K562 (cell line): ENCODE measurements around the gene DNMT3L. TPM values are rescaled to one million over a fixed set of nuclear protein-coding genes. Genes with fewer than 3 reads are reported as not detected.

Source experiments
- ATAC-seq: fragments of 200-7000 bp; cut with Tn5 transposase; 3 replicates; pipeline ENCODE4 v1.9.1; 2020; ENCODE audit warnings: moderate library complexity
- BruUV-seq: library from RNA; stranded (reverse); fragments of 400-500 nt; replicated peaks from 2 replicates; lab custom pipeline; 2021; lab: Mats Ljungman, UMichigan
- CTCF ChIA-PET: fragments of 300-600 bp; formaldehyde crosslinking; extraction: SDS; loops from one replicate; lab custom pipeline; 2021; ENCODE audit warnings: low intra/inter-chr PET ratio; lab: Yijun Ruan, JAX
- POLR2A ChIA-PET: fragments of 300-600, 350-650 bp; sonication (Branson Sonifier 250); formaldehyde crosslinking; extraction: SDS; loops from one replicate; lab custom pipeline; 2021; ENCODE audit warnings: antibody characterized with exemption, inconsistent platforms; lab: Yijun Ruan, JAX
- DNase-seq, 4 experiments: peaks; one replicate each; pipeline versions ENCODE4 v3.0.0 to v3.0.0-alpha.2; 2011 to 2018; ENCODE audit warnings: low spot score in 3 of 4, mixed read lengths in 3 of 4; ENCODE audit errors: extremely low read depth in 1 of 4
- FAIRE-seq: peaks from 2 replicates; lab custom pipeline; 2011; peaks lifted over from hg19 to GRCh38; lab: Jason Lieb, UNC
- H2AFZ ChIP-seq: 2 replicates; pipeline ENCODE4 v1.6.0; 2011; ENCODE audit warnings: low read depth, low read length, control low read depth, inconsistent platforms
- H3K27ac ChIP-seq: fragments of 200-600 bp; 3 replicates; pipeline ENCODE4 v1.8.0; 2011; ENCODE audit warnings: low read depth, mild to moderate bottlenecking, control low read depth, inconsistent platforms, low read length, moderate library complexity, mixed read lengths; ENCODE audit errors: extremely low read depth
- H3K27me3 ChIP-seq, 2 experiments: fragments of 300-600 bp in 1 of 2; 2 replicates in 1 of 2; 3 replicates in 1 of 2; pipeline versions ENCODE4 v1.6.0 to v1.8.0; 2011; ENCODE audit warnings: inconsistent platforms in 2 of 2, low read length in 2 of 2, mild to moderate bottlenecking in 1 of 2, mixed read lengths in 1 of 2, moderate library complexity in 1 of 2; ENCODE audit not compliant: control insufficient read depth in 2 of 2, insufficient read depth in 2 of 2
- H3K36me3 ChIP-seq: fragments of 300-600 bp; 3 replicates; pipeline ENCODE4 v1.8.0; 2011; ENCODE audit warnings: mild to moderate bottlenecking, low read length, inconsistent platforms; ENCODE audit not compliant: control insufficient read depth, insufficient read depth
- H3K4me1 ChIP-seq, 2 experiments: fragments of 200-600 bp in 1 of 2; replicated peaks in 1 of 2; 2 replicates in 1 of 2; 3 replicates in 1 of 2; pipeline versions ENCODE4 v1.5.1 to v1.8.0; 2011; ENCODE audit warnings: inconsistent platforms in 2 of 2, low read length in 2 of 2, mild to moderate bottlenecking in 1 of 2, mixed read lengths in 1 of 2, moderate library complexity in 1 of 2; ENCODE audit not compliant: control insufficient read depth in 2 of 2, insufficient read depth in 2 of 2
- H3K4me2 ChIP-seq: 2 replicates; pipeline ENCODE4 v1.6.1; 2011; ENCODE audit warnings: low read length, control low read depth, inconsistent platforms, mixed read lengths; ENCODE audit not compliant: insufficient read depth
- H3K4me3 ChIP-seq: fragments of 200-600 bp; sonication (generic), shearing (Covaris generic); 2 replicates; pipeline ENCODE4 v1.5.1; 2016; ENCODE audit warnings: control low read depth, inconsistent platforms
- H3K79me2 ChIP-seq: fragments of 200-600 bp; 3 replicates; pipeline ENCODE4 v1.8.0; 2011; ENCODE audit warnings: low read length, inconsistent platforms; ENCODE audit not compliant: control insufficient read depth, insufficient read depth
- H3K9ac ChIP-seq, 2 experiments: 2 replicates each; pipeline versions ENCODE4 v1.6.0 to v1.6.1; 2011; ENCODE audit warnings: low read depth in 2 of 2, low read length in 2 of 2, control low read depth in 1 of 2, inconsistent platforms in 1 of 2, mild to moderate bottlenecking in 1 of 2, mixed read lengths in 1 of 2; ENCODE audit not compliant: insufficient read depth in 1 of 2
- H3K9me1 ChIP-seq: one replicate; pipeline ENCODE4 v1.6.0; 2011; ENCODE audit warnings: inconsistent platforms, mild to moderate bottlenecking, low read length, moderate library complexity; ENCODE audit not compliant: control insufficient read depth, insufficient read depth
- H3K9me3 ChIP-seq: replicated peaks from 2 replicates; pipeline ENCODE4 v1.5.1; 2011; ENCODE audit warnings: low read depth, low read length, inconsistent platforms; ENCODE audit not compliant: control insufficient read depth, insufficient read depth
- H4K20me1 ChIP-seq: replicated peaks from 2 replicates; pipeline ENCODE4 v1.6.1; 2011; ENCODE audit warnings: low read length, inconsistent platforms, mixed read lengths; ENCODE audit not compliant: control insufficient read depth, insufficient read depth
- BCOR ChIP-seq: fragments of 450-650 bp; IDR thresholded peaks from 2 replicates; pipeline ENCODE4 v1.6.1; 2016
- DDX20 ChIP-seq: fragments of 450-650 bp; IDR thresholded peaks from 2 replicates; pipeline ENCODE4 v1.6.1; 2016; ENCODE audit warnings: missing genetic modification characterization, low read depth, mild to moderate bottlenecking, missing compliant biosample characterization, moderate library complexity
- FOXA3 ChIP-seq, 2 experiments: fragments of 450-650 bp in 1 of 2; sonication (generic) in 1 of 2; formaldehyde crosslinking; IDR thresholded peaks in 1 of 2; conservative IDR thresholded peaks in 1 of 2; 2 replicates each; pipeline versions ENCODE4 v1.4.0 to v1.8.0; 2020 to 2022; ENCODE audit warnings: mild to moderate bottlenecking in 2 of 2, missing genetic modification reagents in 1 of 2
- FOXP4 ChIP-seq: sonication (generic); formaldehyde crosslinking; IDR thresholded peaks from 2 replicates; pipeline ENCODE4 v1.8.0; 2022; ENCODE audit warnings: mild to moderate bottlenecking, missing genetic modification reagents, borderline replicate concordance
- ILF3 ChIP-seq: fragments of 450-650 bp; IDR thresholded peaks from 2 replicates; pipeline ENCODE4 v1.6.1; 2018; ENCODE audit warnings: antibody characterized with exemption, mild to moderate bottlenecking, moderate library complexity, borderline replicate concordance
- RBM34 ChIP-seq: fragments of 200-400 bp; formaldehyde crosslinking; IDR thresholded peaks from 2 replicates; pipeline ENCODE4 v1.6.1; 2018; ENCODE audit warnings: low read length, borderline replicate concordance; ENCODE audit not compliant: insufficient read depth
- SIRT6 ChIP-seq: IDR thresholded peaks from one replicate; pipeline ENCODE4 v1.6.1; 2012; ENCODE audit warnings: low read depth, mild to moderate bottlenecking, control low read depth, inconsistent platforms, low read length, moderate library complexity
- SMAD3 ChIP-seq: fragments of 450-650 bp; formaldehyde crosslinking; conservative IDR thresholded peaks from 2 replicates; pipeline ENCODE4 v1.4.0; 2020; ENCODE audit warnings: mild to moderate bottlenecking
- TEAD1 ChIP-seq, 2 experiments: fragments of 450-650 bp in 1 of 2; sonication (generic) in 1 of 2; formaldehyde crosslinking; IDR thresholded peaks; 2 replicates each; pipeline versions ENCODE4 v1.4.0 to v1.8.0; 2020 to 2022; ENCODE audit warnings: mild to moderate bottlenecking in 2 of 2, missing genetic modification reagents in 1 of 2
- THAP12 ChIP-seq: fragments of 250-450 bp; sonication (Bioruptor Pico); IDR thresholded peaks from 2 replicates; pipeline ENCODE4 v1.9.0; 2021; ENCODE audit warnings: mild to moderate bottlenecking, inconsistent platforms
- WGBS: fragments of 100-300 bp; shearing (Covaris generic); methylation state at CpG from one replicate; pipeline ENCODE4 v1.1.6; 2016; ENCODE audit warnings: low coverage, mixed read lengths; ENCODE audit not compliant: insufficient coverage; ENCODE audit errors: missing lambda C conversion rate; 5-methylcytosine and 5-hydroxymethylcytosine counted together
- in situ Hi-C: fragments of 300-500 bp; cut with MboI; formaldehyde crosslinking; loops from 4 replicates; pipeline ENCODE4 v1.15.0; 2018; ENCODE audit warnings: inconsistent platforms, mixed read lengths
- intact Hi-C: fragments of 100-400 bp; cut with micrococcal nuclease; formaldehyde crosslinking; loops from 2 replicates; pipeline ENCODE4 v1.14.2; 2022
- polyA plus RNA-seq, 8 experiments: library from polyadenylated mRNA; depleted of rRNA in 4 of 8; stranded (reverse) in 5 of 8; unstranded in 3 of 8; fragments of >200 nt; fragmentation: Nextera tagmentation in 2 of 8; fragmentation: Illumina TruSeq in 1 of 8; extraction: Ambion mirVana in 2 of 8; extraction: Trizol in 1 of 8; gene quantifications; 2 replicates each; pipeline versions ENCODE4 v1.2.1 to v1.2.3, GENCODE V29; 2011 to 2014; ENCODE audit warnings: inconsistent platforms in 1 of 8, missing spikeins in 1 of 8
- total RNA-seq, 7 experiments: library from RNA; depleted of rRNA in 6 of 7; stranded (reverse); fragments of >200 nt in 6 of 7; fragmentation: Illumina TruSeq in 2 of 7; extraction: Trizol in 2 of 7; gene quantifications; 2 replicates each; pipeline versions ENCODE4 v1.2.1 to v1.2.3, GENCODE V29; 2011 to 2021; ENCODE audit warnings: low replicate concordance in 1 of 7
- TF ChIP-seq, protein P1 (sequence below): fragments of 250-450 bp; sonication (Bioruptor Pico); IDR thresholded peaks from 2 replicates; pipeline ENCODE4 v1.8.0; 2022; ENCODE audit warnings: inconsistent platforms, mild to moderate bottlenecking, moderate library complexity, borderline replicate concordance
- TF ChIP-seq, protein P2 (sequence below): fragments of 450-650 bp; IDR thresholded peaks from 2 replicates; pipeline ENCODE4 v1.6.1; 2017; ENCODE audit warnings: antibody characterized with exemption, mild to moderate bottlenecking

The DNMT3L gene
- total and polyA plus RNA-seq, 9 of the 15 experiments (the other 6 are each of a cell fraction or from before 2014, with no cell fraction given) = 0.08 TPM; not detected in 8

DNA sequence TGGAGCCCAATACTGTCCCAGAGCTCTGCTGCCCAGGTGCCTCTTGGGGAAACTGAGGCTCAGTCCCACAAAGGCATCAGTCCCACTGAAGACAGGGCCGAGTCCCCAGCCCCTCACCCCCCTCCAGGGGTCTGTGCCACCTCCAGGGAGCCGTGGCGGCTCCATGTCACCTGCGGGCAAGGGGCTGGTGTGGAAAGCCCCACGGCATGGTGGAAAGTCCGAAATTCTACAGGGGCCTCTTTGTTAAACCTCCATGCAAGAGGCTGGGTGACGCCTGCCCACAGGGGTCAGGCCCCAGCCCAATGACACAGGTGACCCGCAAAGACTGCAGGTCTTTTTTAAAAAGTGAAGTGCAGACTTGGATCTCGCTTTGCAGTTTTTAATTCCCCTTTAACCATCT is 20.7 kb upstream of the DNMT3L start:
- DNase-seq (no peak), ATAC-seq (no peak), FAIRE-seq (no peak)
- Histone ChIP-seq H3K27ac (no peak overlapping the region), H3K4me3 (no peak overlapping the region), H3K9me3 (no peaks in the 10 kb centered on the region), H3K9ac (no peak overlapping the region), H3K79me2 (no peaks in the 10 kb centered on the region), H3K9me1 (no peaks in the 10 kb centered on the region), H3K4me1 (peaks cover 0 to 31% of the 10 kb centered on the region in 2 experiments; a peak in 2 of 5 replicates), H3K27me3 (peaks cover 45 to 72% of the 10 kb centered on the region in 2 experiments), H3K4me2 (no peak overlapping the region), H2AFZ (no peak overlapping the region), H3K36me3 (no peaks in the 10 kb centered on the region), H4K20me1 (peaks cover 14% of the 10 kb centered on the region)
- intact Hi-C loops = no loop called here
- in situ Hi-C loops = loop anchor here (25.0 kb wide), 1 partner anchor 120 kb away; no protein-coding TSS in a partner anchor
- BruUV-seq = no TSS peak
- ChIA-PET POLR2A (interaction anchor here (0.6 kb wide), 2 partner anchors 12 to 160 kb away, joined by 3 read pairs; no protein-coding TSS in a partner anchor), CTCF (no interaction called here)
- WGBS = 9% methylated on average over 9 of the region's 9 CpGs
- TF ChIP-seq THAP12 (no peak), BCOR (no peak), FOXP4 (CRISPR knock-in tag) (no peak), SIRT6 (no peak), SMAD3 (CRISPR knock-in tag) (no peak), FOXA3 (CRISPR knock-in tag; conservative IDR thresholded peaks at IDR 0.05 in 1 of 2, IDR thresholded peaks at IDR 0.05 in 1 of 2) (no peak), RBM34 (no peak), TEAD1 (CRISPR knock-in tag; IDR thresholded peaks at IDR 0.05) (no peak), ILF3 (no peak), DDX20 (no peak)
- TF ChIP-seq, protein P1, sequence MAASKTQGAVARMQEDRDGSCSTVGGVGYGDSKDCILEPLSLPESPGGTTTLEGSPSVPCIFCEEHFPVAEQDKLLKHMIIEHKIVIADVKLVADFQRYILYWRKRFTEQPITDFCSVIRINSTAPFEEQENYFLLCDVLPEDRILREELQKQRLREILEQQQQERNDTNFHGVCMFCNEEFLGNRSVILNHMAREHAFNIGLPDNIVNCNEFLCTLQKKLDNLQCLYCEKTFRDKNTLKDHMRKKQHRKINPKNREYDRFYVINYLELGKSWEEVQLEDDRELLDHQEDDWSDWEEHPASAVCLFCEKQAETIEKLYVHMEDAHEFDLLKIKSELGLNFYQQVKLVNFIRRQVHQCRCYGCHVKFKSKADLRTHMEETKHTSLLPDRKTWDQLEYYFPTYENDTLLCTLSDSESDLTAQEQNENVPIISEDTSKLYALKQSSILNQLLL = no peak
- TF ChIP-seq, protein P2, sequence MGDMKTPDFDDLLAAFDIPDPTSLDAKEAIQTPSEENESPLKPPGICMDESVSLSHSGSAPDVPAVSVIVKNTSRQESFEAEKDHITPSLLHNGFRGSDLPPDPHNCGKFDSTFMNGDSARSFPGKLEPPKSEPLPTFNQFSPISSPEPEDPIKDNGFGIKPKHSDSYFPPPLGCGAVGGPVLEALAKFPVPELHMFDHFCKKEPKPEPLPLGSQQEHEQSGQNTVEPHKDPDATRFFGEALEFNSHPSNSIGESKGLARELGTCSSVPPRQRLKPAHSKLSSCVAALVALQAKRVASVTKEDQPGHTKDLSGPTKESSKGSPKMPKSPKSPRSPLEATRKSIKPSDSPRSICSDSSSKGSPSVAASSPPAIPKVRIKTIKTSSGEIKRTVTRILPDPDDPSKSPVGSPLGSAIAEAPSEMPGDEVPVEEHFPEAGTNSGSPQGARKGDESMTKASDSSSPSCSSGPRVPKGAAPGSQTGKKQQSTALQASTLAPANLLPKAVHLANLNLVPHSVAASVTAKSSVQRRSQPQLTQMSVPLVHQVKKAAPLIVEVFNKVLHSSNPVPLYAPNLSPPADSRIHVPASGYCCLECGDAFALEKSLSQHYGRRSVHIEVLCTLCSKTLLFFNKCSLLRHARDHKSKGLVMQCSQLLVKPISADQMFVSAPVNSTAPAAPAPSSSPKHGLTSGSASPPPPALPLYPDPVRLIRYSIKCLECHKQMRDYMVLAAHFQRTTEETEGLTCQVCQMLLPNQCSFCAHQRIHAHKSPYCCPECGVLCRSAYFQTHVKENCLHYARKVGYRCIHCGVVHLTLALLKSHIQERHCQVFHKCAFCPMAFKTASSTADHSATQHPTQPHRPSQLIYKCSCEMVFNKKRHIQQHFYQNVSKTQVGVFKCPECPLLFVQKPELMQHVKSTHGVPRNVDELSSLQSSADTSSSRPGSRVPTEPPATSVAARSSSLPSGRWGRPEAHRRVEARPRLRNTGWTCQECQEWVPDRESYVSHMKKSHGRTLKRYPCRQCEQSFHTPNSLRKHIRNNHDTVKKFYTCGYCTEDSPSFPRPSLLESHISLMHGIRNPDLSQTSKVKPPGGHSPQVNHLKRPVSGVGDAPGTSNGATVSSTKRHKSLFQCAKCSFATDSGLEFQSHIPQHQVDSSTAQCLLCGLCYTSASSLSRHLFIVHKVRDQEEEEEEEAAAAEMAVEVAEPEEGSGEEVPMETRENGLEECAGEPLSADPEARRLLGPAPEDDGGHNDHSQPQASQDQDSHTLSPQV = no peak
